ENCODE measurements around the gene DNAH6.
A peak's percentile ranks its signal among the peaks of the same experiment; 100 is the strongest.
"Not testable (repeated sequence)": the region's sequence is repeated elsewhere in the genome, so short reads cannot be mapped to it uniquely, and the experiment has no call there.

The DNAH6 gene, protein sequence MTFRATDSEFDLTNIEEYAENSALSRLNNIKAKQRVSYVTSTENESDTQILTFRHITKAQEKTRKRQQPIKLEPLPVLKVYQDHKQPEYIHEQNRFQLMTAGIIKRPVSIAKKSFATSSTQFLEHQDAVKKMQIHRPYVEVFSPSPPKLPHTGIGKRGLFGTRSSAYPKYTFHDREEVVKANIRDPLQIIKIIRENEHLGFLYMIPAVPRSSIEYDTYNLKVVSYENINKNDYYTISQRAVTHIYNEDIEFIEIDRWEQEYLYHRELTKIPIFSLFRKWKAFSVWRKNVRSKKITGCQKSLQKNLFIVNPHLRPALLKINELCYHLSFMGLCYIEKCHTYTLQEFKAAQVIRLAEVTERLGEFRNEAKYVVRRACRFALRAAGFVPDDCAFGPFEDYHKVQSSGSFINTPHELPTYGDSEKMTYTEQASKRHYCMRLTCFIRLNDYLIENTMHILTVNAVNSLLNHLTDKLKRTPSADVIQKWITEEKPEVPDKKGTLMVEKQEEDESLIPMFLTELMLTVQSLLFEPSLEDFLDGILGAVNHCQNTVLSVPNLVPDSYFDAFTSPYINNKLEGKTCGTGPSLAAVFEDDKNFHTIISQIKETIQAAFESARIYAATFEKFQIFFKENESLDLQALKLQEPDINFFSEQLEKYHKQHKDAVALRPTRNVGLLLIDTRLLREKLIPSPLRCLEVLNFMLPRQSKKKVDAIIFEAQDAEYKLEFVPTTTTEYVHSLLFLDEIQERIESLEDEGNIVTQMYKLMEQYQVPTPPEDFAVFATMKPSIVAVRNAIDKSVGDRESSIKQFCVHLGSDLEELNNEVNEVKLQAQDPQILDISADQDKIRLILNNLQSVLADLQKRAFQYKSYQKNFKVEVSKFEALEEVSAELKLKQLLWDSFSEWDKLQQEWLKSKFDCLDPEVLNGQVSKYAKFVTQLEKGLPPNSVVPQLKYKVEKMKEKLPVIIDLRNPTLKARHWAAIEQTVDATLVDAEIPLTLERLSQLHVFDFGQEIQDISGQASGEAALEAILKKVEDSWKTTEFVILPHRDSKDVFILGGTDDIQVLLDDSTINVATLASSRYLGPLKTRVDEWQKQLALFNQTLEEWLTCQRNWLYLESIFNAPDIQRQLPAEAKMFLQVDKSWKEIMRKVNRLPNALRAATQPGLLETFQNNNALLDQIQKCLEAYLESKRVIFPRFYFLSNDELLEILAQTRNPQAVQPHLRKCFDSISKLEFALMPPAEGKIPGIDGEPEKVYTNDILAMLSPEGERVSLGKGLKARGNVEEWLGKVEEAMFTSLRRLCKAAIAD (N-terminal part only)

DNA sequence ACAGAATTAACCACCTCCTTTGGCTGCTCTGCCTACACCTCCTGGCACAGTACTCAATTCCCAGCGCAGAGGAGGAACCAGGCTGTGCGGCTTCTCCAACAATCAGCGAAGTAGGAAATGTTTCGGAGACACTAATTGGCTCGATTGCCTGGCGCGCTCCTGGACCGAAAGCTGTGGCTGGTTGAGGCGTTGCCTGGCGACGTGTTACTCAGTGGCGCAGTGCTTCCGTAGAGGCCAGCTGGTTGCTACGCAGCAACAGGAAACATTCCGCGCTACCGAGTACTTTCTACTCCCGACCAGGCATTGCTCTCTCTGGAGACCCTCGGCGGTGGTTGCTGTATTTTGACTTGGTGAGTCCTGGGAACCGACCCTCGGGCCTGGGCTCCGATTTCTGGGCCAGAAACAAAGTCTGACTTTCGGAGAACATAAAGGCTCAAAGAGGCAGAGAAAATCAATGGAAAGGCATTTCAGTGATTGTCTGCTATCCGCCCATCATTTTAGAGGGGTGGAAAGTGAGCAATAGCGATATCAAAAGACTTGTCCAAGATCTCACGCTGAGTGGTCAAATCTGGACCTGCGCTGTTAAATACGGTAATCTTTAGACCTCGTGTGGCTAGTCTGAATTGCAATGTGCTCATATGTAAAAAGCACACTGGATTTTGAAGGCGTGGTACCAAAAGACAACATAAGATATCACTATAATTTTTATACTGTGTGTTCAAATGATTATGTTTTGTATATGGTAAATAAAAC lies at the start of gene DNAH6:
Gene DNAH6 (plus strand): TSS at position 265 of the 753 bp plus-strand sequence. CDS start 1,329 bp downstream, outside the sequence.
- peak; percentile 100 for ATAC-seq
- TF ChIP-seq, protein P1, sequence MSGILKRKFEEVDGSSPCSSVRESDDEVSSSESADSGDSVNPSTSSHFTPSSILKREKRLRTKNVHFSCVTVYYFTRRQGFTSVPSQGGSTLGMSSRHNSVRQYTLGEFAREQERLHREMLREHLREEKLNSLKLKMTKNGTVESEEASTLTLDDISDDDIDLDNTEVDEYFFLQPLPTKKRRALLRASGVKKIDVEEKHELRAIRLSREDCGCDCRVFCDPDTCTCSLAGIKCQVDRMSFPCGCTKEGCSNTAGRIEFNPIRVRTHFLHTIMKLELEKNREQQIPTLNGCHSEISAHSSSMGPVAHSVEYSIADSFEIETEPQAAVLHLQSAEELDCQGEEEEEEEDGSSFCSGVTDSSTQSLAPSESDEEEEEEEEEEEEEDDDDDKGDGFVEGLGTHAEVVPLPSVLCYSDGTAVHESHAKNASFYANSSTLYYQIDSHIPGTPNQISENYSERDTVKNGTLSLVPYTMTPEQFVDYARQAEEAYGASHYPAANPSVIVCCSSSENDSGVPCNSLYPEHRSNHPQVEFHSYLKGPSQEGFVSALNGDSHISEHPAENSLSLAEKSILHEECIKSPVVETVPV (CRISPR knock-in tag; IDR thresholded peaks at IDR 0.05): no peak
- TF ChIP-seq SNAI2 (CRISPR knock-in tag; IDR thresholded peaks at IDR 0.05): no peak
- TF ChIP-seq, protein P2, sequence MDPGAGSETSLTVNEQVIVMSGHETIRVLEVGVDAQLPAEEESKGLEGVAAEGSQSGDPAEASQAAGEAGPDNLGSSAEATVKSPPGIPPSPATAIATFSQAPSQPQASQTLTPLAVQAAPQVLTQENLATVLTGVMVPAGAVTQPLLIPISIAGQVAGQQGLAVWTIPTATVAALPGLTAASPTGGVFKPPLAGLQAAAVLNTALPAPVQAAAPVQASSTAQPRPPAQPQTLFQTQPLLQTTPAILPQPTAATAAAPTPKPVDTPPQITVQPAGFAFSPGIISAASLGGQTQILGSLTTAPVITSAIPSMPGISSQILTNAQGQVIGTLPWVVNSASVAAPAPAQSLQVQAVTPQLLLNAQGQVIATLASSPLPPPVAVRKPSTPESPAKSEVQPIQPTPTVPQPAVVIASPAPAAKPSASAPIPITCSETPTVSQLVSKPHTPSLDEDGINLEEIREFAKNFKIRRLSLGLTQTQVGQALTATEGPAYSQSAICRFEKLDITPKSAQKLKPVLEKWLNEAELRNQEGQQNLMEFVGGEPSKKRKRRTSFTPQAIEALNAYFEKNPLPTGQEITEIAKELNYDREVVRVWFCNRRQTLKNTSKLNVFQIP (CRISPR knock-in tag; IDR thresholded peaks at IDR 0.05; ENCODE audit: borderline replicate concordance, low read depth): no peak
- TF ChIP-seq RARB (CRISPR knock-in tag; IDR thresholded peaks at IDR 0.05): no peak
- TF ChIP-seq BACH2 (CRISPR knock-in tag; IDR thresholded peaks at IDR 0.05; ENCODE audit: borderline replicate concordance): no peak
- TF ChIP-seq, protein P3, sequence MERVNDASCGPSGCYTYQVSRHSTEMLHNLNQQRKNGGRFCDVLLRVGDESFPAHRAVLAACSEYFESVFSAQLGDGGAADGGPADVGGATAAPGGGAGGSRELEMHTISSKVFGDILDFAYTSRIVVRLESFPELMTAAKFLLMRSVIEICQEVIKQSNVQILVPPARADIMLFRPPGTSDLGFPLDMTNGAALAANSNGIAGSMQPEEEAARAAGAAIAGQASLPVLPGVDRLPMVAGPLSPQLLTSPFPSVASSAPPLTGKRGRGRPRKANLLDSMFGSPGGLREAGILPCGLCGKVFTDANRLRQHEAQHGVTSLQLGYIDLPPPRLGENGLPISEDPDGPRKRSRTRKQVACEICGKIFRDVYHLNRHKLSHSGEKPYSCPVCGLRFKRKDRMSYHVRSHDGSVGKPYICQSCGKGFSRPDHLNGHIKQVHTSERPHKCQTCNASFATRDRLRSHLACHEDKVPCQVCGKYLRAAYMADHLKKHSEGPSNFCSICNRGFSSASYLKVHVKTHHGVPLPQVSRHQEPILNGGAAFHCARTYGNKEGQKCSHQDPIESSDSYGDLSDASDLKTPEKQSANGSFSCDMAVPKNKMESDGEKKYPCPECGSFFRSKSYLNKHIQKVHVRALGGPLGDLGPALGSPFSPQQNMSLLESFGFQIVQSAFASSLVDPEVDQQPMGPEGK (CRISPR knock-in tag; IDR thresholded peaks at IDR 0.05; ENCODE audit: borderline replicate concordance): no peak
- no peak for TF ChIP-seq ESRRG (CRISPR knock-in tag; IDR thresholded peaks at IDR 0.05)
- TF ChIP-seq ZNF8 (CRISPR knock-in tag; IDR thresholded peaks at IDR 0.05): no peak
- no peak for TF ChIP-seq ZC3H10 (CRISPR knock-in tag; IDR thresholded peaks at IDR 0.05)
- TF ChIP-seq ZNF565 (CRISPR knock-in tag; conservative IDR thresholded peaks at IDR 0.05; ENCODE audit: low read depth): no peak
- no peak for TF ChIP-seq PPARA (CRISPR knock-in tag; IDR thresholded peaks at IDR 0.05; ENCODE audit: borderline replicate concordance)

DNA sequence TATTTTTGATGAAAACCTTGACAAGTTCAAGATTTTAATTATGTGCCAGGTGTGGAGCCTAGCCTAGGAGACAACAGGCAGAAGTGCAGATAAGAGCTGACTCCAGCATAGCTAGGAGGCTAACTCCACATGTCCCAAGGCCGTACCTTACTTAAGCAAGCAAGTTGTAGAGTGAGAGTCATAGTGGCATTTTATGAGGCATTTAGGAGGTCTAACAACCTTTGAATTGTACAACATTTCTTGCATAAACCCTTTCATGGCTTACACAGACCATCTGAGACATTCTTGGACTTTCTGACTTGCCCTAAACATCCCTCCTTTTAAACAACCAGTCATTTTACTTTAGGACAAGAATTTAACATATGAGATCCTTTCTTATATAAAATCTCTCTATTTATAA lies 48.9 kb upstream of the DNAH6 start:
- no peak for ATAC-seq
- no peak for TF ChIP-seq ISL1 (CRISPR knock-in tag; IDR thresholded peaks at IDR 0.05)

DNA sequence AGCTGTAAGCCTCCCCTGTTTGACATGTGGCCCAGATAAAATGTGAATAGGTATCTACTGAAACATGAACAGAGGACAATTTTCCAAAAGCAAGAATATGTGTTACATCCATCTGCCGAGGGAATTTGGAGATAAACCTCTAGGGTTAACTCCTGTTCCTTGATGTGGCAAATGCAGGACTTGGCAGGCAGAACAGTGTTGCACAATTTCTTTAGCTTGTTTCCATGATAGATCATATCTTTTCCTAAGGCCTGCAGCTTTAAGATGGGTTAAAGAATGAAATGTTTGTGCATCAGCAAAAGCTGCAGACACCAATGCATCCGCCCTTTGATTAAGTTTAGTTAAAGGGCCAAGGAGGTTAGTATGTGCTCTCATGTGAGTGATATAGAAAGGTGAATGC lies 43.9 kb upstream of the DNAH6 start:
- not testable (repeated sequence) for ATAC-seq

DNA sequence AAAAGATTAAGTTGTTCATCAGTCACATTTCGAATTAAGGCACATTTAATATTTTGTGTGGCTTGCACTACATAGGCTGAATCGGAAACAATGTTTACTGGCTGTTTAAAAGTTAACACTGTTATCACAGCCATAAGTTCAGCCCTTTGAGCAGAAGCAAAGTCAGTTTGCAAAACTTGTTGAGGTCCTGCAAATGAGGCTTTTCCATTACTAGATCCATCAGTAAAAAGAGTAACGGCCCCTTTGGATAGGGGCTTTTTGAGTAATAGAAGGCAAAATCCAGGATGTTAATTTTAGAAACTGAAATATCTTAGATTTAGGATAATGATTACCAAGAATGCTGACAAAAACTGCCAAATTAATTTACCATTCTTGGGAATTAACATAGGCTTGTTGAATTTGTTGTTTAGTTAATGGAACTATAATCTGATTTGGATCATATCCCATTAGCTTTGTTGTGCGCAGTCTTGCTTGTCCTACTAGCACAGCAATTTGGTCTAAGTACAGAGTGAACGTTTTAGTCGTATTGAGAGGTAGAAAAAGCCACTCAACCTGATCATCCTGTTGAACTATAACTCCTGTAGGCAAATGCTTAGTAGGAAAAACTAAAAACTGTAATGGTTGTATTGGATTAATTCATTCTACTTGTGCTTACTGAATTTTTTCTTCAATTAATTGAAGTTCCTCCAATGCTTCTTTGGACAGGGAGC lies 43.3 kb upstream of the DNAH6 start:
- no peak for TF ChIP-seq ZFP3 (CRISPR knock-in tag; IDR thresholded peaks at IDR 0.05)
- TF ChIP-seq, protein P3 (CRISPR knock-in tag; IDR thresholded peaks at IDR 0.05; ENCODE audit: borderline replicate concordance): no peak
- no peak for TF ChIP-seq OSR1 (CRISPR knock-in tag; IDR thresholded peaks at IDR 0.05)

More for the DNA sequence above, 43.3 kb upstream of the DNAH6 start:
- no peak for ATAC-seq

Data from SK-N-SH treated with all-trans-retinoic acid at 6 μM for 48 hours (cell line).